GM21825 (cell line): ENCODE results near the gene CHMP4A.
"Not testable (repeated sequence)": the region's sequence is repeated elsewhere in the genome, so short reads cannot be mapped to it uniquely, and the experiment has no call there.

ENCODE experiments used
- ATAC-seq: cut with Tn5 transposase; IDR thresholded peaks from one replicate; pipeline ENCODE4 v1.9.1; 2021; ENCODE audit warnings: mild to moderate bottlenecking, moderate library complexity; ENCODE audit not compliant: unreplicated experiment

Gene CHMP4A

GRCh38 chr14:24231263-24232120, 18.2 kb upstream of the CHMP4A start:
- ATAC-seq = peak; percentile 17

DNA sequence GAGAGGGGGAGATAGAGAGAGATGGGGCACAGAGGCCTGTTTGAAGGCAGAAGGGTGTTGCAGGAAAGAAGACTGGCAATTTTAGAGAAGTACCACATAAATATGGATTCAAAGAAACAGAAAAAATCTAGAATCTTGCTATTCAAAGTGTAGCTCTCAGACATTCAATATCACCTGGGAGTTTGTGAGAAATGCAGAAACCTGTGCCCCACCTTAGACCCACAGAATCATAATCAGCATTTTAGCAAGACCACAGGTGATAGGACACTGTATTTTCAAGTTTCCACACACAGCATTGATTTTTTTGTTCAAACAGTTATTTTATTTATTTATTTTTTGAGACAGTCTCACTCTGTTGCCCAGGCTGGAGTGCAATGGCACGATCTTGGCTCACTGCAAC, 15.6 kb upstream of the CHMP4A start:
- no peak for ATAC-seq

- ATAC-seq = no peak
Observed at GRCh38 chr14:24226473-24226872, 13.2 kb upstream of the CHMP4A start.

DNA sequence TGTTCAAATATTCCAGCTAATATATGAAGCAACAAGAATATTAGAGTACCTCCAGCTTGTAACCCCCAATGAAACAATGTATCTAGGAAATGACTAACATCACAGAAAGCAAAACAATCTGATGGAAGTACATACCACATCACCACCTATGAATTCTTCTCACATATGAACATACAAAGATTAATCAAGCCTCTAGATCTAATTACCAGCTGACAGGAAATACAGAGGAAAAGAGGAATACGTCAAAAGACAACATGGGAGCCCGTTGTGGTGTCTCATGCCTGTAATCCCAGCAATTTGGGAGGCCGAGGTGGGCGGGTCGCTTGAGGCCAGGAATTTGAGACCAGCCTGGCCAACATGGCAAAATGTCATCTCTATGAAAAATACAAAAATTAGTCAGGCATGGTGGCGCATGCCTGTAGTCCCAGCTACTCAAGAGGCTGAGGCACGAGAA, 11.4 kb upstream of the CHMP4A start:
- ATAC-seq = no peak

- ATAC-seq = not testable (repeated sequence)
Observed at GRCh38 chr14:24222987-24223386, 9.7 kb upstream of the CHMP4A start.

DNA sequence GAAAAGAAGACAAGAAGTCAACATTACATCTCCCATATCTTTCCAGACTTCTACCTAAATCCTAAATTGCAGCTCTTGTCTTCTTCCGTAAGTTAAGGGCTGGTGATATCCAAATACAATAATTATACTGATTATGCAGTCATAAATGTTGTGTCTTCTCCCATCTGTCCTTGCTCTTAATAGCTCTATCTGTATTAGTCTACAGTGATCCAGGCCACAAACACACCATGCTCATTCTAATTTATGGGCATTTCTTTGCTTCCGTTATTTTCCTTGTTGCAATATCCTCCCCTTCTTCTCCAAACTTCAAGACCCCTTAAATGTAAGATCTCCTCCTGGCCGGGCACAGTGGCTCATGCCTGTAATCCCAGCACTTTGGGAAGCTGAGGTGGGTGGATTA, 6.2 kb upstream of the CHMP4A start:
- no peak for ATAC-seq

DNA sequence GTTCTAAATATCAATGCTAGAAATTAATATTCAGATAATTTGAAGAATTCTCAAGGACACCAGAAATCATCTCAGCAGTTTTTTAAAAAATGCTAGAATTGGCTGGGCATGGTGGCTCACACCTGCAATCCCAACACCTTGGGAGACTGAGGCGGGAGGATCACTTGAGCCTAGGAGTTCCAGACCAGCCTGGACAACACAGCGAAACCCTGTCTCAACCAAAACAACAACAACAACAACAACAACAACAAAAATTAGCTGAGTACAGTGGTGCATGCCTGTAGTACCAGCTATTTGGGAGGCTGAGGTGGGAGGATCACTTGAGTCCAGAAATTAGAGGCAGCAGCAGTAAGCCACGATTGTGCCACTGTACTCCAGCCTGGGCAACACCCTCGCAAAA, 5.8 kb upstream of the CHMP4A start:
- no peak for ATAC-seq

DNA sequence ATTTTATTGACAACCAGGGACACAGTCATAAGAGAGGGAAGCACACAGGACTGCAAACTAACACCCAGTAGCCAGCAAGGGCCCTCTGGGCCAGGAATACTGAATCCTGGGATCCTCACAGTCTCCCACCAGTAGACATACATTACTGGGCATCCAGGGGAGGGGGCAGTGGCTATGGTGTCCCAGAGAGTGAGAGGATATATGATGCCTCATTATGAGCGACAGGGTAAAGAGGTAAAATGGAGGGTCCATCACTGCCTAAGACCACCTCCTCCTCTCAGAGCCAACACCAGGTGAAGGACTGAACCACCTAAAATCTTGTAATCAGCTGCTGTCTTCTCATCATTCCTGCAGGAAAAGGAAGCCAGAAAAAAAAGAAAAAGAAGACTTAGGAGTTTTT, 3.6 kb upstream of the CHMP4A start:
- not testable (repeated sequence) for ATAC-seq

DNA sequence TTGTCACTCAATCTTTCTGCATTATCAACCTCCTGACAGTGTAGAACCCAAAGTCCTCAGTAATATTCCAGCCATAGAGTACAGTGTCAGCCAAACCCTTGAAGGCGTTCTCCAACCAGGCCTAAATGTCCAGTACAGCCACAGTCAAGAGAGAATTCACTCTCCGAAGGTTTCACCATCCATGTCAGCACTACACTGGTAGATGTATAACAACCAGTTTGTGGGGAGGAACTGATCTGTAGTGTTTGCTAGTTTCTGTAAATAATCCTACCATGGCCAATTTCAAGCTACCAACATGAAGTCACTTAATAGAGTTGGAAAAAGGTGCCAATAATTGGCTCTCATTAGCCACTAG, 3.0 kb upstream of the CHMP4A start:
- ATAC-seq = no peak

DNA sequence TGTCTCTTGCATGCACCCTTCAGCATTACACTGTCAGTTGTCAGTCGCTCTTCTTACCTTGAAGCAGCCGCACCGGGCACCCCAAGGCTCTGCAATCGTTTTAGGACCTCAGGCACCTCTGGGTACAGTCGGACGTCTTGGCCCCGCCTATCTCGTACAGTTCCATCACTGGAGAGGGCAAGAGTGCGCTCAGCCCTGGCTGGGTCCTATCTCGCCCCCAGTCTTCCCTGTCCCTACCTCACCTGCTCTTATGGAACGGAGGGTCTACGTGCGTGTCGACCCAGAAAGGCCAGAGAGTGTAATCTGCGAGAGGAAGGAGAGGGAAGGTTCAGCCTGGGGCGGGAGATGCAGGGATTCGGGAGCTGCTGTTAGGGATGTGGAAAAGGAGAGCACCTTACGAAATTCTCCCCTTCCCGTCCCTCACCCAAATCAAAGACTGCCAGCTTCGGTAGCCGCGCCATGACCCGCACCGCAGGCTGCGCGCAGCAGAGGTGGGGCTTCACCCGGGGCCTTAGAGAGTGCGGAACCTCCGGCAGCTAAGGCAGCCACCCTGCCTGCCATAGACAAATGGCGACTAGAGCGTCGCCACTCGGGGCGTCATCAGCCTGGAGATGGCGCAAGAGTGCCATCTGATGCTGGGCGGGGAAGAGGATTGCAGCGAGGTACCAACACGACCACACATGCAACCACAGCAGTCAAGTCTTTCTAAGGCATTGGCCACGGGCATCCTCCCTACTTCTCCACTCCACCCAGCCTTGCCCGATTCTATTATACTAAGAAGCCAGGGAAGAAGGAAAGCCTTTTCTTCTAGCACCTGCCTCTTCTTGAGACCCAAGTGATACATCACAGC, 2.4 kb upstream of the CHMP4A start, which contains the start of gene MDP1:
Gene MDP1 (minus strand): TSS at position 572 of the 850 bp plus-strand sequence. CDS start 111 bp downstream, at position 461.
- peak; percentile 72 for ATAC-seq

GRCh38 chr14:24213866-24214662, 776 bp upstream of the CHMP4A start:
- no peak for ATAC-seq

- ATAC-seq = no peak
Observed at GRCh38 chr14:24211311-24211710, 2.0 kb downstream of the CHMP4A start.

DNA sequence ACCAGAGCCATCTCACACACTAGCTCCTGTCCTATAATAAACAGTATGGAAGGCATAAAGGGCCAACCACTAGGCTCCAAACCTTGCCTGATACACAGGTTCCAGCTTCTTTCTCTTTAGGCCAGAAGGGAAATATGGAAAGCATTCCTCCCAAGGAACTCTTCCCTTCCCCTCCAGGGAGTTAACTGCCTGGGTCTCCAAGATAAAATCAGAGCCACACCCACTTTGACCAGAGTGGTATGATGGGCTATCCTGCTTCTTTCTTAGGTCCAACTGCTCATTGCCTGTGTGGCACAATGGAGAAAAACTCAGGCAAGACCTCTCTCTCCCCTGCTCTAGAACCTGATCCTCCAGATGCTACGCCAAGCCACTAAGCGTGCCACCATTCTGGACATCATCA, 5.7 kb downstream of the CHMP4A start:
- ATAC-seq = no peak

- ATAC-seq = no peak
Observed at GRCh38 chr14:24207104-24207551, 6.2 kb downstream of the CHMP4A start.

- ATAC-seq = no peak
Observed at GRCh38 chr14:24206260-24207103, 6.8 kb downstream of the CHMP4A start.

- ATAC-seq = no peak
Observed at GRCh38 chr14:24204163-24205146, 8.8 kb downstream of the CHMP4A start.

GRCh38 chr14:24203249-24203886, 9.9 kb downstream of the CHMP4A start:
- ATAC-seq = not testable (repeated sequence)

GRCh38 chr14:24202538-24202937, 10.8 kb downstream of the CHMP4A start:
- not testable (repeated sequence) for ATAC-seq
